HG03097 (cell line): ENCODE results near the gene CD44.

Experiments used
- ATAC-seq: cut with Tn5 transposase; IDR thresholded peaks from one replicate; pipeline ENCODE4 v1.9.1; 2021; ENCODE audit not compliant: unreplicated experiment, low FRiP score

The CD44 gene

DNA sequence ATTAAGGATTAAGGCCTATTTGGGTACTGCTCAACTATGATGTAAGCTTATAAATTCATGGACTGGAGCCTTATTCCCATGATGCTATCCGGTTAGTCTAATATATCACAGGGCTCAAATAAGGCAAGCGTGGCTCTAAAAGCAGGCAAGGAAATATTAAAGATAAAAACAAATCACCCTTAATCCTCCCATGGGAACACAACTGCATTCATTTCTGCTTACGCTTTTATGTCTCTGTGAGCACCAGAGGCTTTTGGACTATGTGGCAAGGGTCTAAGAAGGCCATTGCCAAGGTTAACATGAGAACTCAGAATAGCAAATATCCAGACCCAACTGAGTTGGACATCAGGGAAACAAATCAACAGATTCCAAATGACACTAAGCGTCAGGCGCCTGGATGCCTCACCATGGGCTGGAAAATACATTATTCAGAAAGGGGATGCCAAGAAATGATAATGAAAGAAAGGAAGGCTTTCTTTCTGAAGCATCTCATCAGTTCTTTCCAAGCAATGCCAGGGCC, 142.3 kb downstream of the CD44 start:
- no peak for ATAC-seq
